HG02588 (cell line): ENCODE data around the gene CHPF2.

ENCODE experiments used
- ATAC-seq: cut with Tn5 transposase; IDR thresholded peaks from one replicate; pipeline ENCODE4 v1.9.1; 2021; ENCODE audit warnings: mild to moderate bottlenecking, moderate library complexity; ENCODE audit not compliant: unreplicated experiment

Gene CHPF2

DNA sequence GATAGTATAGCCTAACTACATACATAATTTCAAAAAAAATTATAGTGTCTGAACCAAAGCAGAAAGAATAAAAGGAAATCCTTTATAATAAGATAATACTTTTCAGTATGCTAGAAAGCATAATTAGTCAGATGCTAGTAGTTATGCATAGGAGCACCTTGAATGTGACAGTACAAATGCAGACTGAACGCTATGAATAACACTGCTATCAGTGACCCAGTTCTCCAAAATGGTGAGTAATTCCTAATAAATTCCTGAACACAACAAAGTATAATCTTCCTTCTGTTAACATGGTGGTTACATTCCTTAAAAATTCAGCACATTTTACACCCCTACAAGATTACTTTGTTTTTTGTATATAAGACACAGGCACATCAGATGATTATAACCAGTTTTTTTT is 1.2 kb upstream of the CHPF2 start:
- no peak for ATAC-seq

DNA sequence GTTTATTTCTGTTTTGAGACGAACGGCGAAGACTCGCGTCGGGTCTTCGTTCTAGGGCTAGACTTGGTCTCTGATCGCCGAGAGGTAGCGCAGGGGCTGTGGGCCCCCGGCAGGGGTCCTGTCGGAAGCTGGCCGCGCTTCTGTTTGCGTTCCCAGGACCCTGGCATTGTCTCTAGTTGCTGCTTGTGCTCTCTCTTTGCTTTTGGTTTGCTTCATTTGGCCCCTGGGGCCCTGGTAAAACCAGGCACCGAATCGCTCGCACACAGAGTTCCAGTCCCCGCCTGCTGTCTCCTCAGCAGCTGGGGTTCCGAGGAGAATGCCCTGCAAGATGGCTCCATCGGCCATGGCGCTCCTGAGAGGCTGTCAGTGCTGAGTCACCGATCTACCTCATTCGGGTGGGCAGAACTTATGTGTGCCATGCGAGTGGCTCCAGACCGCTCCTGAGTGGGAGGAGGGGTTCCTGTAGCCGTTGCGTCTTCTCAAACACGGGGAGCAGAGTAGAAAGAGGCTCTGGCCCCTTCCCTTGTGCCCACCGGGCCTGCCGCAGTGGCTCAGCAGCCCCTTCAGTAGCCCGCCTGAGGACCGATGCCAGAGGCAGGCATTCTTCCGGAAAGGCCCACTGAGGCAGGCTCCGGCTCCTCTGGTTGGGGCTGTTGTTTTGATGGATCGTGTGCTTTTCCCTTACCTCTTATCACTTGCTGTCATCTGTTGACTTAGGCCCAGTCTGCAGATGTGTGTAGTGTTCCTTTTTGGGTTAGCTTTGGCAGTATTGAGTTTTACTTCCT is 826 bp downstream of the CHPF2 start:
- ATAC-seq: peak; percentile 29

DNA sequence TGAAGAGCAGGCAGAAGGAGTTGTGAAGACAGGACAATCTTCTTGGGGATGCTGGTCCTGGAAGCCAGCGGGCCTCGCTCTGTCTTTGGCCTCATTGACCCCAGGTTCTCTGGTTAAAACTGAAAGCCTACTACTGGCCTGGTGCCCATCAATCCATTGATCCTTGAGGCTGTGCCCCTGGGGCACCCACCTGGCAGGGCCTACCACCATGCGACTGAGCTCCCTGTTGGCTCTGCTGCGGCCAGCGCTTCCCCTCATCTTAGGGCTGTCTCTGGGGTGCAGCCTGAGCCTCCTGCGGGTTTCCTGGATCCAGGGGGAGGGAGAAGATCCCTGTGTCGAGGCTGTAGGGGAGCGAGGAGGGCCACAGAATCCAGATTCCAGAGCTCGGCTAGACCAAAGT is 1.5 kb downstream of the CHPF2 start:
- no peak for ATAC-seq

DNA sequence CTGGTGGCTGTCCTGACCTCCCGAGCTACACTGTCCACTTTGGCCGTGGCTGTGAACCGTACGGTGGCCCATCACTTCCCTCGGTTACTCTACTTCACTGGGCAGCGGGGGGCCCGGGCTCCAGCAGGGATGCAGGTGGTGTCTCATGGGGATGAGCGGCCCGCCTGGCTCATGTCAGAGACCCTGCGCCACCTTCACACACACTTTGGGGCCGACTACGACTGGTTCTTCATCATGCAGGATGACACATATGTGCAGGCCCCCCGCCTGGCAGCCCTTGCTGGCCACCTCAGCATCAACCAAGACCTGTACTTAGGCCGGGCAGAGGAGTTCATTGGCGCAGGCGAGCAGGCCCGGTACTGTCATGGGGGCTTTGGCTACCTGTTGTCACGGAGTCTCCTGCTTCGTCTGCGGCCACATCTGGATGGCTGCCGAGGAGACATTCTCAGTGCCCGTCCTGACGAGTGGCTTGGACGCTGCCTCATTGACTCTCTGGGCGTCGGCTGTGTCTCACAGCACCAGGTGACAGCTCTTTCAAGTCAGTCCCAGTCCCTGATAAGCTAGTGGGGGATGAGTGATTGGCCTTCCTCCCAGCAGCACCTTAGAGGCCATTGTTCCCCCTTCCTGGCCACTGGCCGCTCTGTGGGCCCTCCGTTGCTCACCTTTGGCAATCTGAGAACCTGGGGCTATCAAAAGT is 3.0 kb downstream of the CHPF2 start:
- ATAC-seq: no peak

DNA sequence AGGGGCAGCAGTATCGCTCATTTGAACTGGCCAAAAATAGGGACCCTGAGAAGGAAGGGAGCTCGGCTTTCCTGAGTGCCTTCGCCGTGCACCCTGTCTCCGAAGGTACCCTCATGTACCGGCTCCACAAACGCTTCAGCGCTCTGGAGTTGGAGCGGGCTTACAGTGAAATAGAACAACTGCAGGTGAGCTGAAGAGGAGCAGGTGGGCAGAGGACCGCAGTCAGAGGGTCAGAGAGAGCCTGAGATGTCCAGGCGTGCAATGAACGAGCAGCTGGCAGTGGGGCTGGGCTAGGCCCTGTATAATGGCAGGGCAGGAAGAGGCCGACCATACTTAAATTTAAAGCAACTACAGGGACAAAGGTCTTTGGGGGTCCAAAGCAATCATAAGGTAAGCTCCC is 4.1 kb downstream of the CHPF2 start:
- ATAC-seq: no peak

DNA sequence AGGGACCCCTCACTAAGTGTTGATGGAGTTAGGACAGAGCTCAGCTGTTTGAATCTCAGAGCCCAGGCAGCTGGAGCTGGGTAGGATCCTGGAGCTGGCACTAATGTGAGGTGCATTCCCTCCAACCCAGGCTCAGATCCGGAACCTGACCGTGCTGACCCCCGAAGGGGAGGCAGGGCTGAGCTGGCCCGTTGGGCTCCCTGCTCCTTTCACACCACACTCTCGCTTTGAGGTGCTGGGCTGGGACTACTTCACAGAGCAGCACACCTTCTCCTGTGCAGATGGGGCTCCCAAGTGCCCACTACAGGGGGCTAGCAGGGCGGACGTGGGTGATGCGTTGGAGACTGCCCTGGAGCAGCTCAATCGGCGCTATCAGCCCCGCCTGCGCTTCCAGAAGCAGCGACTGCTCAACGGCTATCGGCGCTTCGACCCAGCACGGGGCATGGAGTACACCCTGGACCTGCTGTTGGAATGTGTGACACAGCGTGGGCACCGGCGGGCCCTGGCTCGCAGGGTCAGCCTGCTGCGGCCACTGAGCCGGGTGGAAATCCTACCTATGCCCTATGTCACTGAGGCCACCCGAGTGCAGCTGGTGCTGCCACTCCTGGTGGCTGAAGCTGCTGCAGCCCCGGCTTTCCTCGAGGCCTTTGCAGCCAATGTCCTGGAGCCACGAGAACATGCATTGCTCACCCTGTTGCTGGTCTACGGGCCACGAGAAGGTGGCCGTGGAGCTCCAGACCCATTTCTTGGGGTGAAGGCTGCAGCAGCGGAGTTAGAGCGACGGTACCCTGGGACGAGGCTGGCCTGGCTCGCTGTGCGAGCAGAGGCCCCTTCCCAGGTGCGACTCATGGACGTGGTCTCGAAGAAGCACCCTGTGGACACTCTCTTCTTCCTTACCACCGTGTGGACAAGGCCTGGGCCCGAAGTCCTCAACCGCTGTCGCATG is 5.2 kb downstream of the CHPF2 start:
- no peak for ATAC-seq

DNA sequence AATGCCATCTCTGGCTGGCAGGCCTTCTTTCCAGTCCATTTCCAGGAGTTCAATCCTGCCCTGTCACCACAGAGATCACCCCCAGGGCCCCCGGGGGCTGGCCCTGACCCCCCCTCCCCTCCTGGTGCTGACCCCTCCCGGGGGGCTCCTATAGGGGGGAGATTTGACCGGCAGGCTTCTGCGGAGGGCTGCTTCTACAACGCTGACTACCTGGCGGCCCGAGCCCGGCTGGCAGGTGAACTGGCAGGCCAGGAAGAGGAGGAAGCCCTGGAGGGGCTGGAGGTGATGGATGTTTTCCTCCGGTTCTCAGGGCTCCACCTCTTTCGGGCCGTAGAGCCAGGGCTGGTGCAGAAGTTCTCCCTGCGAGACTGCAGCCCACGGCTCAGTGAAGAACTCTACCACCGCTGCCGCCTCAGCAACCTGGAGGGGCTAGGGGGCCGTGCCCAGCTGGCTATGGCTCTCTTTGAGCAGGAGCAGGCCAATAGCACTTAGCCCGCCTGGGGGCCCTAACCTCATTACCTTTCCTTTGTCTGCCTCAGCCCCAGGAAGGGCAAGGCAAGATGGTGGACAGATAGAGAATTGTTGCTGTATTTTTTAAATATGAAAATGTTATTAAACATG is 6.0 kb downstream of the CHPF2 start:
- no peak for ATAC-seq

DNA sequence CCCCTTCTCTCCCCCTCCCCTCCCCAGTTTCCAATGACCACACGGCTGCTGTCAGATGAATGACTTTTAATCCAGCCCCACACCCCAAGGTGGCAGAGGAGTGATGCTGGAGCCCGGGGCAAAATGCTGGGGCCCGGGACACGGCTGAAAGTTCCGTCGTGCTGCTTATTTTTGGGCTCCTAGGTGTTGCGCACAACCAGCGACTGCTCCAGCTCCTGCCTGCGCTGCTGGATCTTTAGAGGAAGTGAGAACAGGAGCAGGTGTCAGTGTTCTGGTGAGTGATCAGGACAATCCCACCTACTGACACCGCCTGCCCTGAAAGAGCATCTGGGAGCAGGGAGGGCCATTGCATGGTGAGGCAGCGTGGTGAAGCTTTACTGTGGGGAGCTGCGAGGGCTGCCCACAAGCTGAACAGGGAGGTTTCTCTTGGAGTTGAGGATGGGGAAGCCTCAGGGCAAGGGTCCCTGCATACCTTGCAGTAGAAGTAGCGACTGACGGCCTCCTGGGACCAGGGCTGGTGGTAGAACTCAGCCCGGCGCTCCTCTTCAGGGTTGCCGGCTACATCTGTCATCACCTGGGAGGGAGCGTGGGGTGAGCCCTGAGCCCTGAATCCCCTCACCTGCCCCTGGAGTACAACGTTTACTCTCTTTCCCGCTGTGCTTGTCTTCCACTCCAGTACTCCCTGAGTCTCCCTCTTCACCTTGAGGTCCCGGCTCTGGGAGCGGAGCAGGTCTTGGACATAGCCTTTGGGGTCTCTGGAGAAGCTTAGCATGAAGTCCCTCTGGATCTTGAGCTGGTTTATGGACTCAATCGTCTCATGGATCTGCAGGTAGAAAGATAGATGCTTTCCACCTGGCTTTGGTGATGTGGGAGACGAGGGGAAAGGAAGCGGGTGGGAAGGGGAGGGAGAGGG is 6.9 kb downstream of the CHPF2 start:
- ATAC-seq: no peak

DNA sequence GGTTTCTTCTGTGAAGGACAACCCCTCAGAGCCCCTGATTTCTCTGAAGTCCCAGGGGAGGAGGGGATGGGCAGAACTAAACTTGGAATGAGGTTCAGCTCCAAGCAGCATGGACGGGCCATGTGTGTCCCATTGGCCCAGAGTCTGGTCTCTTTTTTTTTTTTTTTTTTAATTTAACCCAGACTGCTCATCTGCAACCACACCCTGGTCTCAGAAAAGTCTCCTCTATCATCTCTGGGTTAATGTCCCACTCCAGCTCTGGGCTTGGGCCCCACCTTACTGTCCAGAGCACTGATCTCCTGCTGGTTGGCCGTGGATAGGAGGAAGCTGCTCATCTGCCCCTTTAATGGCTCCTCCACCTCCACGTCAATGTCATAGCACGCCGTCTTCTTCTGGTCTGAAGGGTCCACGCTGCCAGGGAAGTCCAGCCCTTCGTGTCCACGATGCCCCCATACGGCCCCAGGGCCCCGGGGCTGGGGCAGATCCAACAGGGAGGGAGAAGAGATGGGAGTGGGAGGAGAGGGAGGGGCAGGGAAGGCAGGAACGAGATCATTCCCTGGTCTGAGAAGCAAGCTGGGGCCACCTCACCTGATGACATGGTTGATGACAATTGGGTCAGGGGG is 7.7 kb downstream of the CHPF2 start:
- no peak for ATAC-seq

DNA sequence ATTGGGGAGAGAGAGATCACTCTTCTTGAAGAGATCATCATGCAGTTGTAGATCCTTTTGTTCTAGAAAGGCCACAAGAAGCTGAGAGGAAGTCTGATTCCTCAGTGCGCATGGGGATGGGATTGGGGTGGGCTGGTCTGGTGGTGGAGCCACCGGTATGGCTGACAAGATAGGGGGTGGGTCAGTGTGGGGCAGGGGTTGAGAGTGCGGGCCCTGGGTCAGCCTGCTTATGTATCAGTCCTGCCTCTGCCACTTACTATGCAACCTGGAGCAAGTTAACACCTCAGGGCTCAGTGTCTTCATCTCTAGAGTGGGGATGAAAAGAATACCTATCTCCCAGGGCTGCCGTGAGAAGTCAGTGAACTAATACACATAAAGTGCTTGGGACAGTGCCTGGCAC is 8.3 kb downstream of the CHPF2 start:
- ATAC-seq: no peak

DNA sequence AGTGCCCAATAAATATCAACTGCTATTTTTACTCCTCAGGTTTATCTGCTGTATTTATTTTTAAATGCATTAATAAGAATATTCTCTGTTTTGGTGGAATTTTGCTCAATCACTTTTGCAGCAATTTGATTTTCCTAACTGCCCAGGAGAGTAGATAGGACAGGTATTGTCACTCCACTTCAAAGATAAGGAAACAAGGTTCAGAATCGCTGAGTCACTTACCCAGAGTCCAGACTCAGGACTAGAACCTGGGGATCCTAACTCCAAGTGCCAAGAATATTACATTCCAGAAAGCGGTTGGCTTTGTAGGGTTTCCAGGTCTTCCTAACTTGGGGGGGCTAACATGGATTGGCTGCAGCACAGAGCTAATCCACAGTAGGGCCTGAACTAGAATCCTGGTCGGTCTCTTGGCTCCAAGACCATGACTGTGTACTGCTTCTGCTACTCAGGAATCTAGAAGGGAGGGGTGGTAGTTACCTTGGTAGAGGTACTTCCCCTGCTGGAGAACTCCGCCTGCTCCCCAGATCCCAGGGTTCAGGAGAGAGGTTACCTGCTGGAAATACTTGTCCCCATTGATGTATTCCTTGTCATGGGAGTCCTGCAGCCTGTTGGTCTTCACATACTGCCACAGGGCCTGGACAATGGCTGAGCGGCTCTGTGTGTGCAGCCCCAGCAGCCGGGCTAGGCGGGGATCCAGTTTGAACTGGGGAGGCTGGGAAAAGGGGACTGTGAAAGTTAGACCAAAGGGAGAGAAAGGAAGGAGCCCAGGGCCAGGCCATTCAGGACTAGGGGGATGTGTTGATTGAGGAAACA is 8.9 kb downstream of the CHPF2 start:
- ATAC-seq: no peak

DNA sequence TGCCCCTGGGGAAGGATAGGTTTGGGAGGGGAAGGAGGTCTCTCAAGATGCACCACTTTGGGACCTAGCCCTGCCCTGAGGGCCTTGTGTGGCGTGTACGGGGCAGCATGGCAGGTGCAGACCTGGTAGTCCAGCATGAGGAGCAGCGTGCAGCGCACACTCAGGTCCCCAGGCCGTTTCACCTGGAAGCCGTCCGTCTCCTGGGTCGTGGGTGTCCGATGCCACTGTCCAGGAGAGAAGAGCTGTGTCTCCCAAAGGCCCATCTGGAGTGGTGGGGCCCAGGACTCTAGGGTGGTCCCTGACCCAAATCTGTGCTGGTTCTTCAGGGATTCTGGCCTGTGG is 9.4 kb downstream of the CHPF2 start:
- ATAC-seq: no peak

DNA sequence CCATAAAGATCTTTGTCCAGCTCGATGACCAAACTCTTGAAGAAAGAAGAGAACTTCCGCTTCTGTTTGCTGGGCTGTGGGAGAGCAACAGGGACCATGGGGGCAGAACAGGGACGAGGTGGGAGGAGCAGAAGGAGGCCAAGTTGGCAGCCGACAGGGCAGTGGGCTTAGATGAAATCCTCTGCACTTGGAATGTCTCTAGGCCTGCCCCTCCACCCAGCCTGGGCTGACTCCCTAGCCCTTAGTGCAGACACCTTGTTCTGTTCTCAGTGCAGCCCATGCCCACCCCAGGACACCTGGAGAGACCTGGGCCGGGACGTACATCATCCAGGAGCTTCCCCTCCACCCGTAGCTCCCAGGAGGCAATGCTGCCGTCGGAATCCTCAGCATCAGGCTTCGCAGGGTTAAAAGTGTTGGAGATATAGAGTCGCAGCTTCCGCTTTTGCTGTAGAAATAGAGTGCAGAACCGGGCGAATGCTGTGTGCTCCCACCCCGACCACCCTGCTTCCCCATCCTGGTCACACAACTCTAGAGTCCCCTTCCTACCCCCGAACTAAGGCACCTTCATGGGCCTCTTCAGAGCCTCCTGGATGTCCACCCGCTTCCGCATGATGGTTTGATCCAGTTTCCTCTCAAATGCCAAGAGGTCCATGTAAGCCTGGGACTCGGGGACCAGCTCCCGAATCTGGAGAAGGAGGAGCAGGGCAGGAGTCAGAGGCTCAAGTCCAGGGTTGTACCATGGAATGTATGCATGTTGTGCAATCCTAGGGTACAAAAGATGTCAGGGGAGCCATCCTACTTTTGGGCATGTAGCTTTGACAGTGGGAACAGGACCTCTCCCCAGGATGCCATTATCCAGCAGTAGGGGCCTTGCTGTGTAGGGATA is 10.1 kb downstream of the CHPF2 start:
- ATAC-seq: no peak

DNA sequence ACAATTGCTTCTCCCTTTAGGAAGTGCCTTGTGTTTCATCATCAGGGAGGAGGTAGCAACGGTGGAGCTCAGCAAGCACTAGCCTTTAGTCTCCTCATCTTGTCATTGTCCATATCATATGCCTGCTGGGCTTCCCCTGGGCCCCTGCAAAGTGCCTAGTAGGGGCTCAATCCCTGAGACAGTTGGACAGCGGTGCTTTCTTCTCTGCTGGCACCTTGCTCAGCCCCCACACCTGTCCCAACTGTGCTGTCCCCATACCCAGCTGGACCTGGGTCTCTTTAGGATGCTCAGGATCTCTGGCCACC is 10.7 kb downstream of the CHPF2 start:
- no peak for ATAC-seq

DNA sequence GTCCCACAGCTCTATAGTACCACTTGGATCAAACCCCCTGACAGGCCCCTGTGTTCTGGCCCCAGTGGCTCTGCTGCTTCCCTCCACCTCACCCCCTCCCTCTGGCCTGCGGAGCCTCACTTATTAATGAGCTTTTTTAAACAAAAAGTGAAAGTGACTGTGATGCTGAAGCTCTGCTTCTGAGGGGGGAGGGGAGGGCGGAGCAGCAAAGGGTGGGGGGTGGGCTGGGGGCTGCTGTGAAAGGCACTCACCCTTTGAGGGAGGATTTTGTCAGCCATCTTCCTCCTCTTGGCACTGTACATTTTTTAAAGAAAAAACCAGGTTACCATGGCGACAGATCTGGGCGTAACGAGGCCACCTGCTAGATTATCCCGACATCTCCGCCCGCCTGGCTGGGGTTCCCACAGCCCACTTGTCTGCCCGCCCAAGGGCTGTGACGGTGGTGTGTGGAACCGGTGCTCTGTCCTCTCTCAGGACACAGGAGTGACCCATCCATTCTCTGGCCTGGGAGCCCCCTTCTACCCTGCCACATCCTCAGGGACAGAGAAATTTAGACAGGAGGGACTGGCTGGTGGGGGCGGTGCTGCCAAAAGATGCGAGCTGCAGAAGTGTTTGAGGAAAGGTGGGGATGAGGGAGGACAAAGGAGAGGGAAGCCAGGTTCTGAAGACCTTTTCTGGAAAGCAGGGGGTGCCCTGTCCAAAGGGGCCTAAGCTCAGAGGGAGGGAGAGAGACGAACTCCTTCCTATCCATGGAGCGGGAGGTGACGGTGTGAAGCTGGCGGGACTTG is 11.3 kb downstream of the CHPF2 start:
- no peak for ATAC-seq

DNA sequence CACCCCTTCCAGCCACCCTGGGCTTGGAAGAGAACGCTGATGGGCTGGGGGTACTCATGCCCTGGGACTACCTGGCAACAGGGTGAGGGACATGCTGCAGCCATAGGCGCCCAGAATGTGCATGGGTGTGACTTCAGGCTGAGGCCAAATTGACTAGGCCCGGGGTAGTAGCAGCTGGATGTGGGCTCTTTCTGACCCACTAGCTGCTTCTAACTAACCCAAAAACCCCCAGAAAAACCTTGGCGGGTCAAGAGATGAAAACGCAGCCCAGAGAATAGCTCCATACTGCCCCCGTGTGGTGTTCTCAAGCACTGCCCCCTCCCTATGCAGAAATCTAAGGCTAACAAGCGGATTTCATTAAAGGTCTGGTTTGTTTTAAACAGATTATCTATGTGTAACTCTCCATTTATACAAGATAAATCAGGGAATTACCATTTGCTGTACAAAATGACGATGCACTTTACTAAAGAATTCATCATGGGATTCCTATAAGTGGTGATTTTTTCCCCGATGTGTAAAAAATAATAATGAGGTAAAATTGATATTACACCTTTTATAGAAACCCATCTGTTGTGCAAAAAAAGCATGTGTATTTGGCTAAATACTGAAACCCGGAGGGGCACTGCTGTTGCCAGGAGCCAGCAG is 12.0 kb downstream of the CHPF2 start:
- ATAC-seq: no peak

DNA sequence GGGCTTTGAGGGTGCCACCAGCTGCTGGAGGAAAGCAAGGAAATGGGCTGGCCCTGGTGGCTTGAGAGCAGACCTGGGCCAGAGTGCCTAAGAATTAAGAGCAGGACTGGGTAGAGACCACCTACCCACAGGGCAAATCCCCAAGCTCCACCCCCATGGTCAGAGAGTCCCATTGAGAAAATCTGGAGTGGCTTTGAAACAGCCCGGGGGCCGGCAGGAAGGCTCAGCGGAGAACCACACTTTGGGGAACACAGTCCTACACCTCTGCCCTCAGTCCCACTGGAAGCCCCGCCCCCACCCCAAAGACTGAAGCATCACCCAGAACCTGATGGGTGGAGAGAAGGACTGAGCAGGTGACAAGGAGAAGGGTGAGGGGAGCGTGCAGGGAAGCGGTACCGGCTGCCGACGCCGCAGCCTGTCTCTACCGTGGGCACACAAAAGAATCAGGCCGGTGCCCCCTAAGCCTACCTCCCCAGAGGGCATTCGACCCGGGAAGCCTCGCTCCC is 12.6 kb downstream of the CHPF2 start:
- ATAC-seq: no peak
